ENCODE results near the gene NPEPL1. TPM values are rescaled to one million over a fixed set of nuclear protein-coding genes. Genes with fewer than 3 reads are reported as not detected.
A peak's percentile ranks its signal among the peaks of the same experiment; 100 is the strongest.

Gene NPEPL1
- total RNA-seq, 1 experiment from 2014 or later = 23.4 TPM

DNA sequence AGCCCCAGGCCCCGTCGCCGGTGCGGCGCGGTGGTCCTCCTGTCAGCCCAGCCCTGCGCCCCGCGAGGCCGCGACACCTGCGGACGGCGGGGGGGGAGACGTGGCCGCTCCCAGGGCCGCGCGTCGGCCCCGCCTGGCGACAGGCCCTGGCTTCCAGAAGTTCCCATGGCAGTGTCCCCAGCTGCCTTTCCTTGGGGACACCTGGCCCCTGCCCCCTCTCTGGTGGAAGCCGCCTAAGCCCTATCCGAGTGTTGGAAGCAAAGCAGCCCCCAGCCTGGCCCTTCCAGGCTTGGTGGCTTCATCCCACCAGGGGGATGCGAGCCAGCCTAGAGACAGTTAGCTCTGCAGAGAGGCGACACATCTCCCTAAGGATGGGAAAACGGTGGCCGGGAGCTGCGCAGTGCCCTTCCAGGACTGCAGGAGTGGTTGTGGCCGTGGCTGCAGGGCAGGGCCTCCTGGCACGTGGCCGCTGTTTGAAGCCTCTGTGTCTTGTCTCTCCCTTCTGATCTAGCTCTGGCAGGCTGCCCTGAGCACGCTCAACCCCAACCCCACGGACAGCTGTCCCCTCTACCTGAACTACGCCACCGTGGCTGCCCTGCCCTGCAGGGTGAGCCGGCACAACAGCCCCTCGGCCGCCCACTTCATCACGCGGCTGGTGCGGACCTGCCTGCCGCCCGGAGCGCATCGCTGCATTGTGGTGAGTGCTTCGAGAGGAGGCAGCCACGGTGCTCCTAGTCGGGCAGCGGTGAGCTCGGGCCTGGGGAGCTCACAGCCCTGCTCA lies 816 bp downstream of the NPEPL1 start:
- intact Hi-C loops (cut with micrococcal nuclease) = no loop called here
- no peaks in the 10 kb centered on the region for H3K27me3 Mint-ChIP-seq (ENCODE audit: insufficient read depth, unreplicated experiment)
- DNase-seq (ENCODE audit: unreplicated experiment) = peak; percentile 9
- H3K9me3 Mint-ChIP-seq (ENCODE audit: unreplicated experiment) = no peaks in the 10 kb centered on the region
- peaks cover 7% of the 10 kb centered on the region for H3K36me3 Mint-ChIP-seq (ENCODE audit: insufficient read depth, unreplicated experiment)
- peak overlapping the region; percentile 62 for H3K4me3 Mint-ChIP-seq (ENCODE audit: unreplicated experiment)
- no TSS peak for BruUV-seq (replicated peaks)
- peak overlapping the region; percentile 64 for H3K27ac Mint-ChIP-seq (ENCODE audit: low read depth, unreplicated experiment)
- TF ChIP-seq, protein P1, sequence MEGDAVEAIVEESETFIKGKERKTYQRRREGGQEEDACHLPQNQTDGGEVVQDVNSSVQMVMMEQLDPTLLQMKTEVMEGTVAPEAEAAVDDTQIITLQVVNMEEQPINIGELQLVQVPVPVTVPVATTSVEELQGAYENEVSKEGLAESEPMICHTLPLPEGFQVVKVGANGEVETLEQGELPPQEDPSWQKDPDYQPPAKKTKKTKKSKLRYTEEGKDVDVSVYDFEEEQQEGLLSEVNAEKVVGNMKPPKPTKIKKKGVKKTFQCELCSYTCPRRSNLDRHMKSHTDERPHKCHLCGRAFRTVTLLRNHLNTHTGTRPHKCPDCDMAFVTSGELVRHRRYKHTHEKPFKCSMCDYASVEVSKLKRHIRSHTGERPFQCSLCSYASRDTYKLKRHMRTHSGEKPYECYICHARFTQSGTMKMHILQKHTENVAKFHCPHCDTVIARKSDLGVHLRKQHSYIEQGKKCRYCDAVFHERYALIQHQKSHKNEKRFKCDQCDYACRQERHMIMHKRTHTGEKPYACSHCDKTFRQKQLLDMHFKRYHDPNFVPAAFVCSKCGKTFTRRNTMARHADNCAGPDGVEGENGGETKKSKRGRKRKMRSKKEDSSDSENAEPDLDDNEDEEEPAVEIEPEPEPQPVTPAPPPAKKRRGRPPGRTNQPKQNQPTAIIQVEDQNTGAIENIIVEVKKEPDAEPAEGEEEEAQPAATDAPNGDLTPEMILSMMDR (IDR thresholded peaks at IDR 0.05; ENCODE audit: unreplicated experiment) = no peak
- H3K4me1 Mint-ChIP-seq (ENCODE audit: insufficient read depth, unreplicated experiment) = peaks cover 5% of the 10 kb centered on the region
- POLR2A ChIA-PET = interaction anchor here (0.7 to 1.4 kb wide), 4 partner anchors 12 to 42 kb away, joined by 3 to 4 read pairs (median 4); partner anchors contain the start of gene STX16
- CTCF ChIA-PET = interaction anchor here (0.6 to 2.3 kb wide), 8 partner anchors 11 to 1010 kb away, joined by 3 to 10 read pairs (median 4); partner anchors contain the start of gene STX16

DNA sequence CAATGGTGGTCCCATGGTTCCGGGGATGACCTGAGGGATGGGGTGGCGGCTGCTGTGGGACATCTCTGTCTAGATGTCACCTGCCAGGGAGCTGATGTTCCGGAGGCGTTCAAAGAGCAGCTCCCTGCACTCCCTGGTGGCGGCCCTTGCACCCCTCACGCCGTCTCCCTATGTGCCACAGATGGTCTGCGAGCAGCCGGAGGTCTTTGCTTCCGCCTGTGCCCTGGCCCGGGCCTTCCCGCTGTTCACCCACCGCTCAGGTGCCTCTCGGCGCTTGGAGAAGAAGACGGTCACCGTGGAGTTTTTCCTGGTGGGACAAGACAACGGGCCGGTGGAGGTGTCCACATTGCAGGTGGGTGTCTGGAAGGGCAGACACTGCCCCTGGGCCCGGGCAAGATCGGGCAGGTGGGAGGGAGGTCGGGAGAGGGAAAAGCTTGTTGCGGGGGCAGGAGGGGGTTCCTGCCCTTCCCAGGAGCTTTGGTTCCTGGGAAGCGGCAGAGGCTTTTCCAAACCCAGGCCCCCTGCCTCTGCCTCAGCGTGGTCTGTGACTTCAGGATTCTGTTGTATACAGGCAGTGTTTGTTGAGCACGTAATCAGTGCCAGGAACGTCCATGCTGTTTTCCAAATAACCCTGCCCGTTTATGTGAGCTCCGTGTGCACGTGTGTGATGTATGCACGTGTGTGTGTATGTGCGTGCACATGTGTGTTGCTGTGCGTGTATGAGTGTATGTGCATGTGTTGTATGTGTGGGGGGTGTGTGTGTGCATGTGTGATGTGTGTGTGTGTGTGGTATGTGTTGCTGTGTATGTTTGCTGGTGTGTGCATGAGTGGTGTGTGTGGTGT lies 1.9 kb downstream of the NPEPL1 start:
- ChIA-PET CTCF (interaction anchor here (0.6 to 2.3 kb wide), 3 partner anchors 10 to 43 kb away, joined by 3 to 10 read pairs (median 4); partner anchors contain the start of gene STX16), POLR2A (interaction anchor here (1.4 kb wide), 1 partner anchor 43 kb away, joined by 3 read pairs; the partner anchor contains the start of gene STX16)
- Mint-ChIP-seq H3K9me3 (ENCODE audit: unreplicated experiment) (no peaks in the 10 kb centered on the region), H3K27me3 (ENCODE audit: insufficient read depth, unreplicated experiment) (no peaks in the 10 kb centered on the region), H3K4me1 (ENCODE audit: insufficient read depth, unreplicated experiment) (peaks cover 5% of the 10 kb centered on the region), H3K36me3 (ENCODE audit: insufficient read depth, unreplicated experiment) (peaks cover 7% of the 10 kb centered on the region), H3K27ac (ENCODE audit: low read depth, unreplicated experiment) (no peak overlapping the region), H3K4me3 (ENCODE audit: unreplicated experiment) (no peak overlapping the region)
- TF ChIP-seq, protein P1 (IDR thresholded peaks at IDR 0.05; ENCODE audit: unreplicated experiment) = no peak
- no peak for DNase-seq (ENCODE audit: unreplicated experiment)
- intact Hi-C loops (cut with micrococcal nuclease) = no loop called here
- no TSS peak for BruUV-seq (replicated peaks)

DNA sequence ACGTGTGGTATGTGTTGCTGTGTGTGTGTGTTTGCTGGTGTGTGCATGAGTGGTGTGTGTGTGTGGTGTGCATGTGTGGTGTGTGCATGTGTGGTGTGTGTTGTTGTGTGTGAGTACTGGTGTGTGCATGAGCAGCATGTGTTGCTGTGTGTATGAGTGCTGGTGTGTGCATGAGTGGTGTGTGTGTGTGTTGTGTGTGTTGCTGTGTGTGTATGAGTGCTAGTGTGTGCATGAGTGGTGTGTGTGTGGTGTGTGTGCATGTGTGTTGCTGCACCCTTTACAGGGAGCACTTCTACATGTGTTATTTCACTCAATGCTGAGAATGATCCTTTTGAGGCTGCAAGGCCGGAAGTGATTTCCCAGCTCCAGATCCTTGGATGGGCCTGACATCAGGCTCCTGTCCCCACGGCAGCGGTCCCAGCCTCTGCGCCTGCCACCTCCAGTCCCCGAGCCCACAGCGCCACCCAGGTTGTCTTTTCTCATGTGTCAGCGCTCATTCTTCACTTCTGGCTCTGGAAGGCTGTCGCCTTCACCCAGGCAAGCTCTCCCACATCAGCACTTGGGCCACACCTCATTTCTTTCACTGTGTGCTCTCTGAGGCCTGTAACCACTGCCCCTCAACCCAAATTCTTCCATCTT lies 2.6 kb downstream of the NPEPL1 start:
- H3K36me3 Mint-ChIP-seq (ENCODE audit: insufficient read depth, unreplicated experiment) = peaks cover 7% of the 10 kb centered on the region

More for the DNA sequence above, 2.6 kb downstream of the NPEPL1 start:
- no peak for DNase-seq (ENCODE audit: unreplicated experiment)
- intact Hi-C loops (cut with micrococcal nuclease) = no loop called here
- no TSS peak for BruUV-seq (replicated peaks)
- POLR2A ChIA-PET = no interaction called here
- no peak overlapping the region for H3K4me3 Mint-ChIP-seq (ENCODE audit: unreplicated experiment)
- H3K27ac Mint-ChIP-seq (ENCODE audit: low read depth, unreplicated experiment) = no peak overlapping the region
- CTCF ChIA-PET = interaction anchor here (2.3 kb wide), 1 partner anchor 10 kb away, joined by 10 read pairs; no protein-coding TSS in a partner anchor
- H3K4me1 Mint-ChIP-seq (ENCODE audit: insufficient read depth, unreplicated experiment) = peaks cover 5% of the 10 kb centered on the region
- no peaks in the 10 kb centered on the region for H3K27me3 Mint-ChIP-seq (ENCODE audit: insufficient read depth, unreplicated experiment)
- TF ChIP-seq, protein P1 (IDR thresholded peaks at IDR 0.05; ENCODE audit: unreplicated experiment) = no peak
- no peaks in the 10 kb centered on the region for H3K9me3 Mint-ChIP-seq (ENCODE audit: unreplicated experiment)

Measured in MCF 10A (cell line).